Measurements from ENCODE around the gene ERCC6L2.
A peak's percentile ranks its signal among the peaks of the same experiment; 100 is the strongest.

Gene ERCC6L2

DNA sequence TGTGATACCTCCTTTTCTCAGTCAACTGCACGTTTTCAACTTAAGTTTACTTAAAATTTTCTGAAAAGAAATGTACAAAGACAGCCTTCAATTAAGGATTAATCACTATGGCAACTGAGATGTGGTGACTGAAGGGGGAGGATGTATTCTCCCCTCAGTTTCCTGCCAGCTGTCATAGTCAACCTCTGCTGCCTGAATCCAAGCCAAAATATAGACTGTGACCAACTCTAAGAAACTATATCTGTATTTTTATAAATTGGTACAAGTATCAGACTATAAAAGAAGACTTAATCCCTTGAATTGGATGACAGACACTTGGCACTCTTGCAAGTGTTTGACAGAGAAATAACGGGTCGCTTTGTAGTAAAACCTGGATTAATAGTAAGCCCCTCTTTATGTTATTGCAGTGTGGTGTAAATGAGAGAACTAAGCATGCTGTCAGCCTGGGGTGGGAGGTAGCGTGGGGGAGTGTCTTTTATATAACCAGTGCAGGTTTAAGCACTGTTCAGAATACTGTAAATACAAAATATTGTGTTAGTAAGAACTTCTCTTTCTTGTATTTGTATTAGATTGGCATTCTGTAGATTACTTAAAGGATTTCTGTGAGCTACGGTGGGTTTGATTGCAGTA, 106.4 kb downstream of the ERCC6L2 start:
- DNase-seq, result peak; percentile 96

DNA sequence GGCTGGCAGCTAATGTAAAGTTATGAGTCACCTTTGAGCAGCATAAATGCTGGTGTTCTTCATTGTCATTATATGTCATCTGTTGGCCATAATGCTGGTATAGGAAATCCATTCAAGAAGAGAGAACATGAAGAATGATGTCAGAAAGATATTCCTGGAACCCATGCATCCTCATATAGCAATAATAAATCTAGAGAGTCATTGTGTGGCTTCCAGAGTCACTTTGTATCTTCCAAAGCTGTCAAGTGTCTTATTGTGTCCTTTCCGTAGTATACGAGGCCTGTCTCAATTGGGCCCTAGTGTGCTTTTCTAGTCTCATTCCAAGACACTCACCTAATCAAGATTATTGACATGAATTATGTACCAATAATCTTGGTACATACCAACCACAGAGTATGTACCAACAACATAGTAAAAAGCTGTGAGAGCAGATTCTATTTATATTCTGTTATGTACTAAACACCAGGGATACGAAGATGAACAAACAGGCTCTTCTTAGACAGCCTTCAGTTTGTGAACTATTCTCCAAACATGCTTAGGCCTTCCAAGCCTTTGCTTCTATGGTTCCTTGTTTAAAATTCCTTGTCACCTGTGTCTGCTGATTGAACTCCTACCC, 110.1 kb downstream of the ERCC6L2 start:
- DNase-seq, result no peak

DNA sequence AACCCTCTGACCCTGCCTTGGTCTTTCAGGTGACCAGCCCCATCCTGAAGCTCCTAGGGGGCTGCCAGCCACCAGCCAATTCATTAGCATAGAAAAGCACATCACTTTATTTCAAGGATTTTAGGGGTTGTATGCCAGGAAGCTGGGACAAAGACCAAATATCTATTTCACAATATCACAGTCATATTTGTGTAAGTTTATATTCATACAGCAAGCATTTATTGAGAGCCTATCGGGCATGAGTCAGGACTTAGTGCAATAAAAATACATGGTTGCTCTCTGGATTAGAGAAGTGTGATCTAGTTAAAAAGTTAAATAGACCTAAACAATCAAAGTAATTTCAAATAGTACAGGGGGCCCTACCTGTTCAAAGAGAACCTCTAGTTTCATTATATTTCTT, 113.8 kb downstream of the ERCC6L2 start:
- DNase-seq, result no peak

DNA sequence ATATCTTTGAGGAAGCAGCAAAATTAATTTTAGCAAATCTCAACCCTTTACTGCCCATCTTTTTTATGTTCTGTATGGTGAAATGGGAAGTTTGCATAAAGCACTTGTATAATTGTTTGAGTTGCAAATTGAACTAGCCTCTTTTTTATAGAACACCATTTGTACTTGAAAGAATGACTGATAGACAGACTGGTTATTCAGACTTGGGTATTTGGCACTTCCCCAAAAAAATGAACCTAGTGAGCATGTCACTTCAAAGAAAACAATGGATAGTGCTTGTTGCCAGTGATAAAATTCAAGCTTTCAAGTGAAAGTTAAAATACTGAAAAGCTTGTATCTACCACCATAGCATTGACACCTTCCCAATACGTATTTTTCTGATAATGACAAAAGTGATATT, 115.8 kb downstream of the ERCC6L2 start:
- DNase-seq, result no peak

DNA sequence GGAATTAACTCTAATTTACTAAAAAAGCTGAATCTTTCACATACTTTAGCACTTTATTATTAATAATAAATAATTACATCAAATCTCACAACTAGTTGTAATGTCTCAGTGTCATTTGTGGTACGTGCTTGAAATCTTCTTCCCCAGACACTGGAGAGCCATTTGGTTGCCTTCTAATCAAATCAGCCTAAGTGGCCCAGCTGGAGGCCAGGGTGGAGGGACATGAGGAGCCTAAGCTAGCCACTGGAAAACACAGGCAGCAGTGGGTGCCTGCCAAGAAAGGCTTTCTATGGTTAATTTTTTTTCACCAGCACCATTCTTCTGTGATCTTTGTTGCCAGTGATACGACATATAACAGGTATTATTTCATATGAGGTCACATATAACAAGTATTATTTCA, 117.0 kb downstream of the ERCC6L2 start:
- DNase-seq, result peak; percentile 45

DNA sequence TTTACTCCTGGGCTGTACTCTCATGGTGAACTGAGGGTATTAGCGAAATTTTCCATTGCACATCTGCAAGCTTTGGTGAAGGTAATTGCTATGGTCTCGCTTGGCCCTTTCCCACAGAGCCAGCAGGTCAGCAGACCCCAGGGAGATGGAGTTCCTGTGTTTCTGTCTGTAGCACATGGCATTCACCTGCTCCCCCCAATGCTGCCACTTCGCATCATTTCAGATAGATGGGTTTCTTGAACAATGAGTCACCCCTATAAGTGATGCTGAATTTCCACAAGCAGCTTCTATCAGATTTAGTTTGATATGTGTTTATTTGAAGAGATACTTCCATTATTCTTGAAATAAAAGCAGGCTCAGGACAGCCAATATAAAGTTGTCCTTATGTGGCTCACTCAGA, 117.8 kb downstream of the ERCC6L2 start:
- no peak for DNase-seq

DNA sequence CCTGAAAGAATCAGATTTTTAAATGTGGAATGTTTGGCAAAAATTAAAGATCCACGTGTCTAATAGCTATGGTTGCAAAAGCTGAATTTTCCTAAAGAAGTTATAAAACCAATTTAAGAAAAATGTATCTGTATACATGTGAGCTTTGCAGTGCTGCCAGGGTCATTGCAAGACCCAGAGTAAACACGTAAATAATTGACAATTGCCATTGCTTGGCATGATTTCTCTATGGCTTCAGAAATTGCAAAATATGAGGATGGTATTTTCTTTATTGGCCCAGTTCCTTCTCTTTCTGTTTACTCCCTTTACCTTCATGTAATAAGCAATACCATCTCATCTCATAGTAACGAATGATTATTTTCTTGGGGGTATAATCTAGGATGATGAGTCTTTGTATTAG, 123.9 kb downstream of the ERCC6L2 start:
- DNase-seq, result no peak

DNA sequence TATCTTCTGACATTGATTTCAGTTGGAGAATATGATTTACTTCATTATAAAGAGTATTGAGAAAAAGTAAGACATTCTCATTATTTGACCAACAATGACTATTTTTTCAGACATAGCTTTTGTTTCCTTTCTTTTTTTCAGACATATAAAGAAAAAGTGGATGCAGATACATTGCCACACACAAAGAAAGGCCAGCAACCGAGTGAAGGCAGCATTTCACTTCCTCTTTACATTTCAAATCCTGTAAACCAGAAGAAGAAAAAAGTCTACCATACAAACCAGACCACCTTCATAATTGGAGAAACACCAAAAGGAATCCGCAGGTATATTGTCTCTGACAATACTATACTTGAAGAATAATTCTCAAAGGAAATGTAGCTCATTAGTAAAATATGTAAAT, 128.9 kb downstream of the ERCC6L2 start:
- DNase-seq, result no peak

DNA sequence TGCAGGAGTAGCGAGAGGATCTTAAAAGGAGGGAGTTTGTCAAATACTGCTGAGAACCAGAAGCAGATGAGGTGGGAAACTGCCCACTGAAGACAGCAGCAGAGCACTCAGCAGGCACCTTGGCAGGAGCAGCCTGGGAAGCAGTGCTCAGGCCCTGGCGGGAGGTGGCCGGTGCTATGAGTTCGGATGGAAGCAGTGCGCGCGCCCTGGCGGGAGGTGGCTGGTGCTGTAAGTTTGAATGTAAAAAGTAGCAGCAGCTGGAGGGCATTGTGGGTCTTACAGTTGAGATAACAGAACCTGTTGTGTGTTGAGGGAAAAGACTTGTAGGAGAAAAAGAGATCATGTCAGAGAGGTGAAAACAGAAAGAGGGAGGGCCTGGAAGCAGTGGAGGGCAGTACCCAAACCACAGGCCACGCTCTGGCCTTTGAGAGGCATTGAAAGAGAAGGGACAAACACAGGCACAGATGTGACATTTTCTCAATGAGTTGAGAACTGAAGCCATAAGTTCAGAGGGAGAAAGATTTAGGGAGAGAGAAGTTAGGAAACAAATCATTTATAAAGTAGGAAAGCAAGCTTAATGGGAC, 130.9 kb downstream of the ERCC6L2 start:
- no peak for DNase-seq

DNA sequence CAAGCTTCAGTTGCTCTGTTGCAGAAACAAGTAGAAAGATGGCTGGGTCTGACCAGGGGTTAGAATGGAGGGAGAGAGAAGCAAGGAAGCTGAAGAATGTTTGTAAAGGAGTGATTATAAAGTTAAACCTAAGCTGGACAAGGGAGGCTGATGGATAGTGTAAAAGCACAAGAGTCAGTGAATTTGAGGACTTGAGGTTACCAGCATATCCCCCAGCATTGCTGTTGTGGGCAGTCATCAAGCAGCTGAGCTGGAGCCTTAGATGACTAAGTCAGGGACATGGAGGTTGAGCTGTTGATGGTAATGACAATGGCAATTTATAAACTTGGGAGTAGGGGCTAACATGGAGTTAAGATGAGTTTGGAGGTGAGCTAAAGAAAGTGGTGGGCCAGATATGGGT, 131.5 kb downstream of the ERCC6L2 start:
- no peak for DNase-seq

DNA sequence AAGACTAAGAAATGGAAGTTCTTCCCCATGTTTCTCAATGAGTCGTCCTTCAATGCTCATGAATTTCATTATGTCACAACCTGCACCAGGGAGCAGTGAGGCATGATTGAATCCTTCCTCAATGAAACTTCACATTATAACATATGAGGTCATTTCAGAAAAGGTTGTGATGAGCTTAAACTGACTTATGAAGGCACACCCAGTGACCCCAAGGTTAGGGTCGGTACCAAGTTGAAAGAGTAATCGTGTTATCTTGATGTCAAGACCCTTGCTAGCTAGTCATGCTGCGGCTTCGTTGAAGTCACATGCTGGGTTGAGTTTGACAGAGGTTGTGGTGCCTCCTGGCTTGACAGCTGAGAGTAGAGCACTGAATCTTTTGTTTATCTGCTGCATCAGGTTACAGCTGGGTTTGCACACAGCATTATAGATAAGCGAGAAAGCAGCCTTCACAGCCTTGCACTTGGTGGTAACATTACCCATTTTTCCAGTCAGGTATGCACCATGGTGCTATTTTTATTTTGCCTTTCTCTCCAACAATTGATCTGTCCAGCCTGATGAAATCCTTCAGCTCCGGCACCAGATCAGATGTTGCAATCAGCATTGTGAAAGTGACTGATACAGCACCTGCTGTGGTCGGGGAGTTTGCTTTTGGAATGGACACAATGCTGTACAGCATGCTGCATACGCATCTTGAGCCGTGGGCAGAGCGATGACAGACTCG, 133.2 kb downstream of the ERCC6L2 start:
- DNase-seq, result no peak

DNA sequence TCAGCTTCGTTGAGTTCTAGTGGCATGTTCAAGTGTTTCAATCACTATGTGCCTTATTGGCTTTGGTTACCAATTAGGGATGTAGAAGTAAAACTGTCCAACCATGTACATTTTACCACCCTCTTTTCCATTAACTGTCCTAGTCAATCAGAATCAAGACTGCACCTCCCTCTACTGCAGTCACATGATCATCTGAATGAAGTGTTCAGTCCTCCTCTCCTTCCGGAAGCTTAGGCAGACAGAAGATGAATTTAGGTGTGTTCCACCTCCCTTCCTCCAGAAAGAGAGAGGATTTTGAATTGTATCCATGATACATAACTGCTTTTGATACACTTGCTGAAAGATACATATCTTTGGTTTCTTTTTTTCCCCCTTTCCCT, 133.7 kb downstream of the ERCC6L2 start:
- DNase-seq, result no peak

DNA sequence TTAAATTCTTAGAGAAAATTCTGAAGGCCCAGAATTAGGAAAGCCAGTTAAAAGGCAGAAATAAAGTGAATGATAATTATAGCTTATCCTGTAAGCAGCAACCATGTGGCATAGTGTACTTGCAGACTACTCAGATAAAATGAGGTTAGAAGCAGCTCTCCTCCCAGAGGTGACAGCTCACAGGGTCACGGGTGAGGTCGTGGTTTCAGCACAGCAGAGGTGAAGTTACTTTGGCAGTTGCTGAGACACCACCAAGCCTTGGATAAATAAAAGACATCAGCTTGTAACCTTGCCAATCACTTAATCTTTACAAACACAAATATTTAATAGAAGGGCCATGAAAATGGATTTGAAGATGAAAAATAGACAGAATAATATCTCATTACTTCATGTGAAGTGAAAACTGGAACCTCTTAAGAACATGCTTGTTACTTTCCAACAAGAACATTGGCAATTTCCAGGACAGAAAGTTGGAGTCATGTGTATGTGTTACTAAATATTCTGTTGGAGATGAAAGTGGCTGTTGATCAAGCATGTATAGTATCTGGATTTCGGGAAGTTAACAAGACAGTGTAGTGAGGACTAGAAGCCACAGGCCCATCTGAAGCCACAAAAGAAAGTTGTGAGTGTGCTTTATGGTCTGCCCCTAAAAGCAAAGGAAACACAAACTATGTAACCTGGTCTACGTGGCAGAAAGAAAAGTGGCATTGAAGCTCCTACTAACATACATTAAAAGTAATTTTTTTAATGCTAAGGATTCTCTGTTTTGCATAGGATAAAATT, 134.4 kb downstream of the ERCC6L2 start:
- no peak for DNase-seq

DNA sequence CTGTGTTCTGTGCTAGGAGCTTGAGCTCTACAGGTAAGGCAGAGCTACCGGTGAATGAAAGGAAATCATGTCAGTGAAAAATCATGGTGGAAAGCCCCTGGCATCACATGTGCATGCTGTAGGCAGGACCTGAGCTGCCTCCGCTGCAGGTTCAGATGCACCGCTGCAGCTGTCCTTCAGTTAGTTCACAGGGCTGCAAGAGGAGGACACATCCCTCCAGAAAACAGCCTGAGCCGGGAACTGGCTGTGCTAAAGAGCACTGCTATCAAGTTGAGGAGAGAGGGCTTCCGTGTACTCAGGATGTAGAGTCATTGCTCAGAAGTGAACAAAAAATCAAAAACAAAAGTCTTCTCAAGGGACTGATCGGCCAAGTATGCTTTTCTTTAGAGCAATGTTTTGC, 138.6 kb downstream of the ERCC6L2 start:
- no peak for DNase-seq

DNA sequence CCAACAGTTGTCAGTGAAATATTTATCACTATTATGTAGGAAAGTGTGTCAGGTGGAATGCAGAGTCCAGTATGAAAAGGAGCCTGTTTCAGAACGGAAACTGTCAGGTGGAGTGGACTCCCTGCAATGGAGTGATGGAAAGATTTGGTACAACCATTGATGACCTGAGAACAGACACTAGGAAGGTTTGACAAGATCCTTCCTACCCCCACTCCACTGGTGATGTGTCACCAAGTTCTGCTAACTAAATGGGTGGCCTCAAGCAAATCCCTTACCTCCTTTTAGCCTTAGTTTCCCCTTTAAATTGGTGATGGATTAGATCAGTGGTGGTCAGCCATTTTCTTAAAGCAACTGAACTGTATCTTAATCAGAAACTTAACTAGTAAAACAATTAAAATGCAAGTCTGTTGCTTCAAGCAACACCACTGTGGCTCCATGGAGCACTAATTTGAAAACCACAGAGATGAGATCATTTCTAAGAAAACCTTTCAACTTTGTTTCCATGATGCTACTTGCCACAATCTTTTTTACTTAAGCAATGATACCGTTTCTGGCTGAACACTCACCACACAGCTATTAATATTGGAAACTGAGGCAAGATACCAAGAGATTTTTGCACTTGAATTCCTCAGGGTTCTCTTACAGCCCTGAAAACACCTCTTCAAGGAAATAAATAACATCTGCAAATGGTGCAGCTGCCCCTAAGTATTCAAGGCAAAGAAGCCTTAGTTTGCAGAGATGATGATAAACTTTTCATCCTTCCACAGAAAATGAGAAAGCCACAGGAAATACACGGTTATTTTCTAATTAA, 140.6 kb downstream of the ERCC6L2 start:
- no peak for DNase-seq

Measured in NCI-H69 (cell line).